Fibroblast of gingiva (primary cell): Measurements from ENCODE around the gene LYPLA2.
"Not testable (repeated sequence)": the region's sequence is repeated elsewhere in the genome, so short reads cannot be mapped to it uniquely, and the experiment has no call there.

Experiments used
- DNase-seq: peaks from one replicate; pipeline ENCODE4 v3.0.0-alpha.2; 2011; ENCODE audit warnings: low read depth

LYPLA2 gene

GRCh38 chr1:23801338-23801748, 10.4 kb downstream of the LYPLA2 start:
- no peak for DNase-seq

DNA sequence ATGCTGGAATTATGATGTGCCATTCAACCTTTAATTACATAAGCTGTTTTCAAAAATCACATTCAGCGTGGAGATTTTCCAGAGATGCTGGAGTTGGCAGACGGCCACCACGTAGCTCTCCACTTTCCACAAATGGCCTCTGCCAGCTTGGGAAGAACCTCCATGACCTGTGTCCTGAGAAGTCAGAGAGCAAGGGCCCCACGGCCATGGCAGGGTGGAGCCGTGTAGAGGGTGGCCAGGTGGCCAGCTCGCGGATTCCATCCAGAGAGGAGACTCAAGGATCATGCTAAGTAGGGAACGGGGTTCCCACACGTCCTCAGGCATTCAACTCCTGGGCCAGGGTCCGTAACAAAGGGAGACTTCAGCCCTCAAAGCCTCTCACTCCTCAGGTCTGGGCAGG, 10.9 kb downstream of the LYPLA2 start:
- DNase-seq = no peak

GRCh38 chr1:23802809-23803342, 11.9 kb downstream of the LYPLA2 start:
- not testable (repeated sequence) for DNase-seq

DNA sequence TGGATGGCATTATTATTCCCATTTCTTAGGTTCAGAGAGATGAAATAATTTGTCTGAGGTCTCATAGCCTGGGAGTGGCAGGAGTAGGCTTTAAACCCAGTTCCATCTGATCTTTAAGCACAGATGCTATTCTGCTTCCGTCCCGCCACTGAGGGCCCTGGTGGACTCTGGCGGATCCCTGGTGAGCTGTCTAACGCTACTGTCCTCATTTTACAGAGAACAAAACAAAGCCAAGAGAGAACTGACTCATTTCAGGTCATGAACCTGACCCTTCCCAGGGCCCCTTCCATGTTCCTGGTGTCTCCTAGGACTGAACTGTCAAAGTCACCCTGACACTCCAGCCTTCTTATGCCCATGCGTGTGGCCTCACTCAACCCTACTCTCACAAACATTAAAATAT, 12.7 kb downstream of the LYPLA2 start:
- DNase-seq = no peak

GRCh38 chr1:23804183-23804835, 13.4 kb downstream of the LYPLA2 start:
- DNase-seq = no peak

DNA sequence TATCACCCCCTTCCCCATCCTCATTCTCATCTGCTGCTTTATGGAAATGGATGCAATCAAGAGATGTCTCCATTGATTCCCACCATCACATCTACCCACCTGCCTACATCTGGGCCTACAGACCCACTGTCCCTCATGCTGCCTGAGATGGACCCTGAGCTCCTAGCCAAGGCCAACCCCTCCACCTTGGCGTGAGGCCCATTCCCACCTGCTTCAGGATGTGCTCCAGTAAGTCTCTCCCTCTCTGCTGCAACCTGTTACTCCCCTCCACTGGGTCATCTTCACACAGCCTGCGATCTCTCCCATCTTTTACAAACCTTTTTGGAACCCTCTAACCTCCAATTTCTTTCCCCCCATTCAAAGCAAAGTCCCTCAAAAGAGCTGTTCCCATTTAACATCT, 14.1 kb downstream of the LYPLA2 start:
- DNase-seq = no peak

GRCh38 chr1:23806280-23806679, 15.3 kb downstream of the LYPLA2 start:
- no peak for DNase-seq

DNA sequence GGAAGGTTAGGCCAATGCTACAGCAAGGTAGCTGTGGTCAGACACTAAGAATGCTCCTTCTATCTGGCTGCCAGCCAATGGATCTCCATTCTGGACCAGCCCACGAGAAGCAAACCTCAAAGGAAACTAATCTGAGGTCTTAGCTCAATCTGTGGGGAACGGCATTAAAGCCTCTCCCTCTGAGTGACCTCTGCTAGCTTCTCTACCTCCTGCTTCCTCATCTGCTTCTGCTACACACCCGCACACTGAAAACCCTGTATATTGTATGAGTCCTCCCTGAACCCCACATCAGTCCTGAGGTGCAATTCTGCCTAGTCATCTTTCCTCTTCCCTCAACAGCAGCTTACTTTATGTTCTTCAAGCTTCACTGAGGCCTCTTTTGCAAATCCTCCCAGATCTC, 16.5 kb downstream of the LYPLA2 start:
- no peak for DNase-seq

- DNase-seq = peak; percentile 51
Observed at GRCh38 chr1:23809751-23810171, 18.8 kb downstream of the LYPLA2 start.

- no peak for DNase-seq
Observed at GRCh38 chr1:23810818-23811540, 20.0 kb downstream of the LYPLA2 start.

- DNase-seq = no peak
Observed at GRCh38 chr1:23814016-23814415, 23.1 kb downstream of the LYPLA2 start.

DNA sequence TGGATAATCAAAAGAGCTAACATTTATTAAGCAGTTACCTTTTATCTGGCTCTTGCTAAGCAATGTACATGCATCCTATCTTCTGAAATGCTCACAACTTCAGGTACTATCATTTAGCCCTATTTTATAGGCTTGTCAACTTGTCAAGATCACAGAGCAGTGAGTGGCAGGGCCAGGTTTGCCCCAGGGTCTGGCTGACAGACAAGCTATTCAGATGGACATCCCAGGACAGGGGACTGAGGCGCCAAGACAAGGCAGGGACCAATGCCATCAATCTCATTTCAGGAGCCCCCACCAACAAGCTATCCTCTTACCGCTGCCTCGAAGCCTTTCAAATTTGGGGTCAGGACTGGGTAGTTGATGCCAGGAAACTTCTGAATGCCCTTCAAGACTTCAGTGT, 25.4 kb downstream of the LYPLA2 start:
- no peak for DNase-seq

GRCh38 chr1:23816906-23817305, 26.0 kb downstream of the LYPLA2 start:
- DNase-seq = no peak

DNA sequence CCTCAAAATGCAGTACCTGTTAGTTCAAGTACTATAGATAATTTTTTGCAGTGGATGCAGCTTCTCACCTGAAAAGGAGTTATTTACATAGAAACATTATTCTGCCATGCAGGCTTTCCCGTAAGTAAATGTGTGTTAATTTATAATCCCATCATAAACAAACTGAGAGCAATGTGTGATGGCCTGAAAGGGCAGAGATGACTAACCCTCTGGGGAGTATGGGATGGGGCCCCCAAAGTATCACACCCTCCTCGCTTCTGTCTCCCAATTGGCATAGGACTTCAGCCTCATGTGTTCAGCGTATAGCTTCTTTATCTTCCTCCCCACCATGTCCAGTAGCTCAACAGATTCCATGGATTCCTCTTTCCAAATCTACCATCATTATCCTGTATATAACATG, 26.7 kb downstream of the LYPLA2 start:
- no peak for DNase-seq

GRCh38 chr1:23823767-23824166, 32.8 kb downstream of the LYPLA2 start:
- no peak for DNase-seq

- no peak for DNase-seq
Observed at GRCh38 chr1:23824711-23825075, 33.7 kb downstream of the LYPLA2 start.

DNA sequence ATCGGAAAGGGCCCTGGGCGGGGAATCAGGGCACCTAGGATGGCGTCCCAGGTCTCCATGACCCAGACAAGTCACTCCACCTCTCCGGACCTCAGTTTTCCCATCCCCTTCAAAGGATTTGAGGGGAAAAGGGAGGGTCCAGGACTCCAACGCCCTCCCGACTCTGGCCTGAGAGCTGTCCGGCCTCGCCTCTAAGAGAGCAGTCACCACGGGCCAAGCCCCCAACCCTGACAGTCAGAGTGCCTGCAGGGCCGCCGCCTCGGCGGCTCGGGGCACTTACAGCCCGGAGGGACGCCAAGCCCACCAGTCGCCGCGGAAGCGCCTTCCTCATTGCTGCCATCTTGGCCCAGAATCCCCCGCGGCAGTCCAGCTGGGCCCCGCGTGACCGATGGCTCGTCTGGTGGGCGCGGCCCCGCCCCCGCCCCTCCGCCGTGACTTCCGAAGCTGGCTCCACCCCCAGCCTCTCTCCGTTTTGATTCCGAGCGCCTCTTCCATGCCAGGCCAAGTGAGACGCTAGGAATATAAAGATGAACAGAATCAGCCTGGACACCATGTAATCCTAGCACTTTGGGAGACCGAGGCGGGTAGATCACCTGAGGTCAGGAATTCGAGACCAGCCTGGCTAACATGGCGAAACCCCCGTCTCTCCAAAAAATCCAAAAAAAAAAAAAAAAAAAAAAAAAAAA, 34.3 kb downstream of the LYPLA2 start, which contains the start of gene HMGCL:
TSS of gene HMGCL (minus strand) at position 354 of the 686 bp plus-strand sequence. CDS start at position 340, 14 bp downstream.
- peak; percentile 88 for DNase-seq

DNA sequence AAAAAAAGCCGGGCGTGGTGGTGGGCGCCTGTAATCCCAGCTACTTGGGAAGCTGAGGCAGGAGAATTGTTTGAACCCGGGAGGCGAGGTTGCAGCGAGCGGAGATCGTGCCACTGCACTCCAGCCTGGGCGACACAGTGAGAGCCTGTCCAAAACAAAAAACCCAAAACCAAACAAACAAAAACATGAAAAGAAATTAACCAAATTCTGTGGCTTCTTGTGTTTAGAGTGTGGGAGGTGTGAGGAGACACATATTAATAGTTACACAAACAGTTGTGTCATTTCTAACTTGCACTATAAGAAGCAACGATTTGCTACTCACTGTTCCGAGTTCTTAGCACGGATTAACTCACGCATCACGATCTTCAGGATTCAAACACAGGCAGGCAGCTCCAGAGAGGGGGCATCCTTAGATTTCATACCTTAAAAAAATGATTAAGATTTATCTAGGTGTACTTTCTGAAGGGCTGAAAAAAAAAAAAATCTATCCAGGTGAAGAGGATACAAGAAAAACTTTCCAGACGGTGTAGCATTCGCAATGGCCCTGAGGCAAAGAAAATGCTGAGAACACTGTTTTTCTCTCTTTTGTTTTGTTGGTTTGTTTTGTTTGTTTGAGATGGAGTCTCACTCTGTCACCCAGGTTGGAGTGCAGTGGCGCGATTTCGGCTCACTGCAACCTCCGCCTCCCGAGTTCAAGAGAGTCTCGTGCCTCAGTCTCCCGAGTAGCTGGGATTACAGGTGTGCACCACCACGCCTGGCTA, 35.0 kb downstream of the LYPLA2 start:
- no peak for DNase-seq

GRCh38 chr1:23826590-23826989, 35.6 kb downstream of the LYPLA2 start:
- not testable (repeated sequence) for DNase-seq

GRCh38 chr1:23827717-23828116, 36.8 kb downstream of the LYPLA2 start:
- DNase-seq = no peak

GRCh38 chr1:23834156-23834555, 43.2 kb downstream of the LYPLA2 start:
- not testable (repeated sequence) for DNase-seq

DNA sequence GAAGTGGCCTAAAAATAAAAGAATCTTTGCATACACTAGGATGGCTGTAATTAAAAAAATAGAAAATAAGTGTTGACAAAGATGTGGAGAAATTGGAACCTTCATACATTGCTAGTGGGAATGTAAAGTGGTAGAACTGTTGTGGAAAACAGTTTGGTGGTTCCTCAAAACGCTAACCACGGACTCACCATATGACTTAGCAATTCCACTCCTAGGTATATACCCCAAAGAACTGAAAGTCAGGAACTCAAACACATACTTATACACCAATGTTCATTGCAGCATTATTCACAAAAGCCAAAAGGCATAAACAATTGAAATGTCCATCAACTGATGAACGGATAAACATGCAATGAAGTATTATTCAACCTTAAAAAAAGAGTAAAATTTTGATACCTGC, 45.1 kb downstream of the LYPLA2 start:
- DNase-seq = no peak
